ENCODE data around the gene AGBL1.

Gene AGBL1

GRCh38 chr15:86247249-86247955 lies 167.7 kb downstream of the AGBL1 start:
- no peak for DNase-seq

DNA sequence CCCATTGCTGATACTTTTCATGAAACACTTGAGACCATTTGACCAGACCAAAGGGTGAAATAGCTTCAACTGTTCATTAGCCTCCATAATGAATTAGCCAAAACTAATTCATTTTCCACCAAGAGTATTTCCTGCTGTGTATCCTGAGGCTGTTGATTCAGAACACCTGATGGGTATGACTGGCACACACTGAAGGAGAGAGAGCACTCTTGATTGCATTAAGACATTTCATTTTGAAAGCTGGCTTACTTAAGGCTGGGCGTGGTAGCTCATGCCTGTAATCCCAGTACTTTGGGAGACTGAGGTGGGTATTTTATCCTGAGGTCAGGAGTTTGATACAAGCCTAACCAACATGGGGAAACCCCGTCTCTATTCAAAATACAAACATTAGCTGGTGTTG lies 175.6 kb downstream of the AGBL1 start:
- DNase-seq = no peak

DNA sequence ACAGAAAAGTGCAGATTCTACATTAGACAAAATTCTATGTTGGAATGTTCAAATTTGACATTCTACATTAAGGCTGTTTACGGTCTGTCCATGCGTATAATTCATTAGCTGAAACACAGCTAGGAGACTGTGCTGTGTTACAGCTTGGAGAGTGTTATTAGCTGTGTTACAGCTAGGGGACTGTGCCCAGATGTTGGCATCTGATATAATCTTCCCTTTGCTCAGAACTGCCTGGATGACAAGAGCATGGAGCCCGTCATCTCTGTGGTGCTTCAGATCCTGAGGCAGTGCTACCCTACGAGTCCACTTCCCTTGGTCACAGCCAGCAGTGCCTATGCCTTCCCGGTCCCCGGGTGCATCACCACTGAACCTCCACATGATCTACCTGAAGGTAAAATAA lies 177.0 kb downstream of the AGBL1 start:
- DNase-seq = no peak

DNA sequence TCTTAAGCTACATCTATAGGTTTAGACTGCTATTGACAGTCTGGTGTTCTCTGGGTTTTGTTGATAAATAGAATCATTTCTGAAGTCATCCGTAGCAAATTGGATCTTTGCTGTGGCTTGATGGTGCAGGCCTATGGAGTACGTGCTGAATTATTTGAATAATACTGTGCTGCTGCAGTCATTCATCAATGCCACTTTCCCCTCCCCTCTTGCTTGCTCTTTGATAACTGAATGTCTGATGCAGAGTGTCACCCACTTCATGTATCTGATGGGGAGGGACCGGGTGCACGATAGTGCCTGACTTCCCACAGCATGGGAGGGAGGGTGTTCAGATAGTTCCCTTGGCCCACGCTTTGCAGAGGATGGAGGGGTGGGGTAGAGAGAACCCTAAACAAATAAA lies 179.9 kb downstream of the AGBL1 start:
- DNase-seq = no peak

GRCh38 chr15:86263230-86263629 lies 183.6 kb downstream of the AGBL1 start:
- DNase-seq = no peak

DNA sequence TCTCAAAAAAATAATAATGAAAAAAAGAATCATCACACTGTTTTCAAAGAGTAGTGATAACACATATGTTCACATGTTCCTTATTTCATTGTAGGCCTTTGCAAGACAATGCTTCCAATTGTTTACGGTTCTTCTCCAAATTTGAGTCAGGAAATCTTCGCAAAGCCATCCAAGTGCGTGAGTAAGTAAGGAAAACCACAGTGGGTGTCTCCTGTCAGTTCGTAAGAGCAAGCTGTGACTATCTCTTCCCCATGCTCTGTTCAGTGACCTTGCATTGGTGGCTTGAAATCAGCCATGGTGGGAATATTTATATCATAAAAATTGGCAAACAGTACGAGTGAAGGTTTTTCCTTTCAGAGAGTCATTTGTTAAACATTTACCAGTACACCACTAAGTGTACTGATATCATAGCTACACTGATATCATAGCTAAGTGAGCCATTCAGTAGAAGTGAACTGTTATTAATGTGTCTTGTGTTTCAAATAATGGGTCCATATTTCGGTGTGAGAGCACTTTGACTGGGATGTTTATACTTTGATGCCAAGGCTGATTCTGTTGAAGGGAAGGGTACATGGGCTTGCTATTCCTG lies 187.3 kb downstream of the AGBL1 start:
- DNase-seq = no peak

DNA sequence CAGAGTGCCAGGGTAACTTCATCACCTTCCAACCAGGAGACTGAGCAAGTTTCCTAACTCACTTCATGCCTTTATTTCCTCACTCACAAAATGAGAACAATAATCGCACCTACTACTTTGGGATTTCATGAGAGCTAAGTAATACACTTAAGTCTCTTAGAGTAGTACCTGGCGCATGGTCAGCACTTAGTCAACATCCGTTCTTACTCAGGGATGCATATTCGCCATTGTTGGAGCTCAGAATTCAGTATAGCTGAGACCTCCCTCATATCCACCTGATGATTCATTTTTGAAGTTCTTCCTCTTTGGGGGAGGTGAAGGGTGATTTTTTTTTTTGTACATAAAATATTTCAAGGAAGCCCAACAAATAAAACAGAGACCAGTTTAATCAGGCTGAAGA lies 188.2 kb downstream of the AGBL1 start:
- no peak for DNase-seq

DNA sequence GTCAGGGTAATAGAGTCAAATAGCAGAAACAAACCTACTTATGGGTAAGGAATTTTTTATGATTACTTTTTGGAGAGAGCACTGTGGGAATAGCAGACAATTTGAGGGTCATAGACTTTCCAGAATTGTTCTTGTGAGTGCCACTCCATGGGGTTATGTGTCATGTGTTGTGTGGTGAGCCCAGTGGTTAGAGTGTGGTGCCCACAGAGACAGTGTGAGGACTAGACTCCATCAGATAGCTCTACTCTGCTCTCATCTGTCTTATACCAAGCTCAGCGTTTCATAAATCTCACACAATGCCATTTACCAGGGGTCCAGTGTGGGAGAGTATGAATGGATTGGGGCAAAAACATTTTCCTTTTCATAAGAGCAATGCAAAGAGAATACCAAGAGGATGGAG lies 188.9 kb downstream of the AGBL1 start:
- DNase-seq = no peak

- no peak for DNase-seq
These were observed 193.6 kb downstream of the AGBL1 start for GRCh38 chr15:86273309-86273708.

GRCh38 chr15:86275361-86275760 lies 195.7 kb downstream of the AGBL1 start:
- DNase-seq = no peak

- DNase-seq = no peak
These were observed 198.9 kb downstream of the AGBL1 start for GRCh38 chr15:86278586-86278985.

- DNase-seq = no peak
These were observed 205.0 kb downstream of the AGBL1 start for GRCh38 chr15:86284635-86285034.

- DNase-seq = no peak
These were observed 215.8 kb downstream of the AGBL1 start for GRCh38 chr15:86295511-86295910.

DNA sequence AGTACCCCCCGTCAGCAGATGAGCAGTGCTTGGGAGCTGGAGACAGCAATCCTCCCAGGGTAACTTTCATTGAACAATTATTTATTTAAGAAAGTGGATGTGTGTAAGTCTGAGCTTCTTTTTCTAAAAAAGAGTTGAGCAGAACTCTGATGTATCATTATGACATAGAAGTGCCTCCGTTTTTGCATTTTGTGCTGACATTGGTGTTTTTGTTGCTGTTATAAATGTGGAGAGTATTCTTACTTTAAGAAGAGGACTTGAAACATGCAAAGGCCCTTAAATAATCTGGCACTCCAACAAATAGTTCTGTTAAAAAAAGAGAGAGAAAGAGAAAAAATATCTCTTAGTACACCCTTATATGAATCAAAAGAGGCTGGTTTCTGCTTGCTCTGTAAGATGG lies 217.1 kb downstream of the AGBL1 start:
- DNase-seq = no peak

DNA sequence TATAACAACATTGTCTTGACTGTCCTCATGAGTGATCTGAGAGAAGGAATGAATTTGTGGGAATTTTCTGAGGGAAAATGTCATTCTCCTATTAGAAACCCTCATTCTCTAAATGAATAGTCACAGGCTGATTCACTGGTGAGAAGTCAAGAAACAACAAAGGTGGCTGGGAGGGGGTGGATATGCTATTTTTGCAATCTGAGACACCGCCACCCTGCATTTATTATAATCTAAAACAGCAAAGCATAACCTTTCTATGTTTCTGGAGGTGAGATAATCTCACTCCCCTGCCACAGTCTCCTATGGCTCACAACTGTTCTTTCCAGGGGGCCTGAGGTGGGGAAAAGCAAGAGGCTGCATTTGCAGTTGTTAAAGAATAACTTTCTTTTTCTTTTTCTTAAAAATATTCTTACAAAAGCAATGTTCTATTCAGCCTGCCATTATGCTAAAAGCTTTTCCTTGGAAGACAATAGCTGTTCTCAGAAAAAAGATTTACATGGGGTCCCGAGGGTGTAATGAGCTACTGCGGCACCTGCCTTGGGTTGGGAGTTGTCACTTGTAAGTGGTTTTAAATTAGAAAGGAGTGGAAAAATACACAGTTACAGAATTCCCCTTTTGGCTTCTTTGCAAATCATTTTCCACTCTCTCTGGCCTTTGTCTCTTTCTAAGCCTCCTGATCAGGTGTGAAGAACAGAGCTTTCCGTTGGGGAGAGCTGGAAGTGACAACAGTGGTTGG lies 220.9 kb downstream of the AGBL1 start:
- DNase-seq = no peak

DNA sequence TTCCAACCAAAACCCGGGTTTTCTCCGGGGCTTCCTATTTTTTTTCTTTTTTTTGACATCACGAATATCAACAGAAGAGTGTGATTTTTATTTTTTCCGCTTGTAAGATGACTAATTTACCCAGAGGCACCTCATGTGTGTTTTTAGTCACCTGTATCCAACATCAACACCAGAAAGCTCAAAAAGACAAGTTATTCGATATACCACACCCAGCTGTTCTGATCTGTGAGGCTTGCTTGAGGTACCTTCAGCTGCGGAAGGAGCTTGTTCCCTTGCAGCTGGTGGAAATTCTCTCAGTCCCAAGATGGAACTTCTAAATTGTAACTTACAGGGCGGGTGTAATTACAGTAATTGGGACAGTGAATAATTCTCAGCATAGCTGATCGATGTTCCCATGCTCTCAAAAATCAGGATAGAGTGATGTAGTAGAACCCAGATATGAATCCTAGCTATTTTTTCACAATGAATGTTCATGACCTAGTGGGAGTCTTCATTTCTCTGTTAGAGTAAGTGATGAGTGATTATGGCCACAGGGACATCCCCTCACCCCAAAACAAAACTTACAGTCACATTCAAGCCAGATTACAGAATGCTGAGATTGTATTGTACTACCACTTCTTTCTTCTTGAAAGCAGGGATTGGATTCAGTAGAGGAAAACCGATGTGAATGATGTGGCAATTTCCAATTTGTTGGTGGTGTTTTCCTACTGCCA lies 232.1 kb downstream of the AGBL1 start:
- DNase-seq = no peak

GRCh38 chr15:86312486-86312885 lies 232.8 kb downstream of the AGBL1 start:
- DNase-seq = no peak

- no peak for DNase-seq
These were observed 236.5 kb downstream of the AGBL1 start for GRCh38 chr15:86316216-86316615.

DNA sequence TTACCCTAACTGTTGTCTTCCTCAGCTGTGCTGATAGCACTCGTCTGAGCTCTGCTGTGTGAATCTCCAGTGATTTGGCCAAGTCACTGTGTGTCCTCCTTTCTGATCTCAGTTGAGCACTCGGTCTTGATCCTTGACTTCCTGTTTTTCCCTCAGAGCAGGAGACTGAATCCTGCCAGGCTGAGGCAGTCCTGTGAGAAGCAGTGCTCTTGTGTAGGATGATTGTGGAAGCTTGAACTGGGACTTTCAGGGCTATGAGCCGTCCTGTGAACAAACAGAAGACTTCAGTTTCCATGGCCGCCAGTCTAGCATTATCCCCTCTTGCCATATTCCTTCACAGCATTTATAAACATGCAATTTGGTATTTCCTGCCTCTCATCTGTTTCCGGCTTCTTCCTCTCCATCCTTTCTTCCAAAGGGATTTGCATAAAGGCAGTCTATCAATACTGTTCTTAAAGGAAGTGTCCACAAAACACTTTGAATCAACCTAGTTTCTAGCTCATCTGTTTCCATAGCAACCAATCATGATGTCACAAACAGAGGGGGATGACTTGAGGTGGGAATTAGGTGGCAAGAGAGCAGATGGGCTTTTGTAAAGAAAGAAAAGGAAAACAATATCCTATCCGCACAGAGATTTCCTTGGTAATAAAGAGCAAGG lies 237.2 kb downstream of the AGBL1 start:
- DNase-seq = no peak

GRCh38 chr15:86317384-86317740 lies 237.7 kb downstream of the AGBL1 start:
- no peak for DNase-seq

DNA sequence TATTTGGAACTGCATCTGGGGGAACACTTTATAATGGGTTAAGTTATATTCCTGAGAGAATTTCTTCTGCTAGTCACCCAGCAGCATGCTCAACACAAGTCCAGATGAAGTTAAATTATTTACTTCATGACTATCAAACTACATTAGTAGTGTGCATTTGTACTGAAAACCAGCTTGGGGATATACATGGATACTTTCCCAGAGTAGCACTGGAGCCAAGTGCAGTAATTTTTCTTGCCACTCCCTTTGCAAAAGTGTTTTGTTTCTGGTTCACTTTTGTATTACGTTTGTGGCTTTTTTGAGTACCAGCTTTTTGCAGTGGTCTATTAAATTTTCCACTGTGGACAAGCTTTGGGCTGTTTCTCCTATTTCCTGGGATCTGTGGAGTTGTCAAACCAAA lies 243.0 kb downstream of the AGBL1 start:
- DNase-seq = no peak

- no peak for DNase-seq
These were observed 247.7 kb downstream of the AGBL1 start for GRCh38 chr15:86327230-86327865.

- no peak for DNase-seq
These were observed 249.0 kb downstream of the AGBL1 start for GRCh38 chr15:86328658-86329057.
